A673 (cell line): Measurements from ENCODE around the gene NFIB.

Experiments
- EZH2 ChIP-seq: fragments of 200-600 bp; sonication (generic); IDR thresholded peaks from 2 replicates; pipeline ENCODE4 v1.6.1; 2017; ENCODE audit warnings: borderline replicate concordance, low read depth, mild to moderate bottlenecking, mixed read lengths, antibody characterized with exemption, low read length; ENCODE audit not compliant: poor library complexity, severe bottlenecking
- TF ChIP-seq, protein P1 (sequence below): fragments of 300-800, 200-600 bp; sonication (generic); conservative IDR thresholded peaks from 2 replicates; pipeline ENCODE4 v1.5.1; 2017; ENCODE audit warnings: low read depth, mild to moderate bottlenecking, antibody characterized with exemption, low read length, moderate library complexity, mixed read lengths

DNA sequence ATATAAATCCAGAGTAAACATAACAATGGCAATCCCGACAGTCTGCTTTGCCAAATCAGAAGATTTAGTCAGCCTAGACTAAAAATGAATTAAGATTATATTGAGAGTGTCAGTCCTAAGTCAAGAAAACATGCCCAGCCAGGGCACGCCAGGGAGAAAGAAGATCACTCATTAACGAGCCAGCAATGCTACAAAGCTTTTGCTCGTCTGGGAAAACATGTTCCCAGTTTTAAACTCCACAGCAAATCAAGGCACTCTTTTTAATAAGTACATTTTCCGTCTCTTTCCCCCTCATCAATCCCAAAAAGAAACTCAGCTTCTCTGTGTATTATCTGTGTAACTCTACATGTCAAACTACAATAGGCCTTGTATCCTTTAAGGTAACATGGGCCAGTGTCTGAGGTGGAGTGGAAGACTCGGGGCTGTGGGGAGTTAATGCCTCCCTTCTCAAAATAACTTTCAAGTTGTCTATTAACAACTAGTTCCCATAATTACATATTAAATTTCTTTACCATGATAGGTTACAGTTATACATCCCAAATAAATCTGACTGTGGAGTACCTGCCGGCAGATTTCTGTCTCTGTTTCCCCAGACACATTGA, 40.9 kb downstream of the NFIB start:
- no peak for TF ChIP-seq EZH2
- TF ChIP-seq, protein P1, sequence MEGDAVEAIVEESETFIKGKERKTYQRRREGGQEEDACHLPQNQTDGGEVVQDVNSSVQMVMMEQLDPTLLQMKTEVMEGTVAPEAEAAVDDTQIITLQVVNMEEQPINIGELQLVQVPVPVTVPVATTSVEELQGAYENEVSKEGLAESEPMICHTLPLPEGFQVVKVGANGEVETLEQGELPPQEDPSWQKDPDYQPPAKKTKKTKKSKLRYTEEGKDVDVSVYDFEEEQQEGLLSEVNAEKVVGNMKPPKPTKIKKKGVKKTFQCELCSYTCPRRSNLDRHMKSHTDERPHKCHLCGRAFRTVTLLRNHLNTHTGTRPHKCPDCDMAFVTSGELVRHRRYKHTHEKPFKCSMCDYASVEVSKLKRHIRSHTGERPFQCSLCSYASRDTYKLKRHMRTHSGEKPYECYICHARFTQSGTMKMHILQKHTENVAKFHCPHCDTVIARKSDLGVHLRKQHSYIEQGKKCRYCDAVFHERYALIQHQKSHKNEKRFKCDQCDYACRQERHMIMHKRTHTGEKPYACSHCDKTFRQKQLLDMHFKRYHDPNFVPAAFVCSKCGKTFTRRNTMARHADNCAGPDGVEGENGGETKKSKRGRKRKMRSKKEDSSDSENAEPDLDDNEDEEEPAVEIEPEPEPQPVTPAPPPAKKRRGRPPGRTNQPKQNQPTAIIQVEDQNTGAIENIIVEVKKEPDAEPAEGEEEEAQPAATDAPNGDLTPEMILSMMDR = no peak
